AG09309 (cell line): Measurements from ENCODE around the gene CPEB3.
"Not testable (repeated sequence)": the region's sequence is repeated elsewhere in the genome, so short reads cannot be mapped to it uniquely, and the experiment has no call there.

ENCODE experiments used
- DNase-seq: peaks from one replicate; pipeline ENCODE4 v3.0.0-alpha.2; 2010; ENCODE audit warnings: low read depth
- H3K4me3 ChIP-seq: 2 replicates; pipeline ENCODE4 v1.5.1; 2011; ENCODE audit warnings: mild to moderate bottlenecking, low read depth, low read length, moderate library complexity; ENCODE audit not compliant: control insufficient read depth
- TF ChIP-seq, protein P1 (sequence below): IDR thresholded peaks from 2 replicates; pipeline ENCODE4 v1.5.1; 2011; ENCODE audit warnings: mild to moderate bottlenecking, low read depth, low read length, inconsistent platforms; ENCODE audit not compliant: insufficient read depth, control insufficient read depth; ENCODE audit errors: missing control alignments

The CPEB3 gene

DNA sequence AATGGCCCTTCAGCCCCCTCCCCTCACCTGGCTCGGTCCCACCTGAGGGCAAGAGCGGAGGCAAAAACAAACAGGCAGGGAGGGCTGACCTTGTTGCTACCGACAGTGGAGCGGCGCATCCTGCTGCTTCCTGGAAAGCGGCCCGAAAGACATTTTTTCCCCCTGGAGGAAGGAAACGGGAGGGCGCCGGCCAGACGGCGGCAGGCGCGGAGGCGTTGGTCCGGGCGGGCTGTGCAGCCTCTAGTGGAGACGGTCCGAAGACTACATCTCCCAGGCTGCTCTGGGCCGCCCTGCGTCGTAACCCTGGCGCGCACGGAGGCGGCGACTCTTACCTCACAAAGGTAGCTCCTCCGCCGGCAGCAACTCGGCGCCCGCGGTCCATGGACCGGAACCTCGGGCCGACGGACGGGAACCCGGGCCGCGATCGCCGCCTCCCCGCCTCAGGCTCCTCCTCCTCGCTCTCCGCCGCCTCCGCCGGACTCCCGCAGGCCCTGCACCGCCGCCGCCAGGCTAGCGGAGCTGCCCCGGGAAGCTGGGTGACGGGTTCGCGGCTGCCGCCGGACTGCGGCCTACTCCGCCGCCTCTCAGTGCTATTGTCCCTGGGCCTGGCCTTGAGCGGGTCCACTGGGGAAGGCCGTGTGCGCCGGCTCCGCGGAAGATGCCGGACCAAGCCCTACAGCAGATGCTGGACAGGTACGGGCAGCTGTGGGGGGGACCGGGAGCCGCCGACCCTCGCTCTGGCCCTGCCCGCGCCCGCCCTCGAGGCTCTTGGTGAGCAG lies at the start of gene CPEB3, which contains the start of gene MARCHF5:
Gene CPEB3 (minus strand): TSS at position 242 of the 779 bp plus-strand sequence. CDS start 50,728 bp downstream, outside the sequence.
Gene MARCHF5 (plus strand): TSS at position 331 of the 779 bp plus-strand sequence. CDS start 328 bp downstream, at position 659.
- TF ChIP-seq, protein P1, sequence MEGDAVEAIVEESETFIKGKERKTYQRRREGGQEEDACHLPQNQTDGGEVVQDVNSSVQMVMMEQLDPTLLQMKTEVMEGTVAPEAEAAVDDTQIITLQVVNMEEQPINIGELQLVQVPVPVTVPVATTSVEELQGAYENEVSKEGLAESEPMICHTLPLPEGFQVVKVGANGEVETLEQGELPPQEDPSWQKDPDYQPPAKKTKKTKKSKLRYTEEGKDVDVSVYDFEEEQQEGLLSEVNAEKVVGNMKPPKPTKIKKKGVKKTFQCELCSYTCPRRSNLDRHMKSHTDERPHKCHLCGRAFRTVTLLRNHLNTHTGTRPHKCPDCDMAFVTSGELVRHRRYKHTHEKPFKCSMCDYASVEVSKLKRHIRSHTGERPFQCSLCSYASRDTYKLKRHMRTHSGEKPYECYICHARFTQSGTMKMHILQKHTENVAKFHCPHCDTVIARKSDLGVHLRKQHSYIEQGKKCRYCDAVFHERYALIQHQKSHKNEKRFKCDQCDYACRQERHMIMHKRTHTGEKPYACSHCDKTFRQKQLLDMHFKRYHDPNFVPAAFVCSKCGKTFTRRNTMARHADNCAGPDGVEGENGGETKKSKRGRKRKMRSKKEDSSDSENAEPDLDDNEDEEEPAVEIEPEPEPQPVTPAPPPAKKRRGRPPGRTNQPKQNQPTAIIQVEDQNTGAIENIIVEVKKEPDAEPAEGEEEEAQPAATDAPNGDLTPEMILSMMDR = peak; percentile 70
- peak within 1 kb of the TSS; percentile 75 for H3K4me3 ChIP-seq
- peak; percentile 84 for DNase-seq

DNA sequence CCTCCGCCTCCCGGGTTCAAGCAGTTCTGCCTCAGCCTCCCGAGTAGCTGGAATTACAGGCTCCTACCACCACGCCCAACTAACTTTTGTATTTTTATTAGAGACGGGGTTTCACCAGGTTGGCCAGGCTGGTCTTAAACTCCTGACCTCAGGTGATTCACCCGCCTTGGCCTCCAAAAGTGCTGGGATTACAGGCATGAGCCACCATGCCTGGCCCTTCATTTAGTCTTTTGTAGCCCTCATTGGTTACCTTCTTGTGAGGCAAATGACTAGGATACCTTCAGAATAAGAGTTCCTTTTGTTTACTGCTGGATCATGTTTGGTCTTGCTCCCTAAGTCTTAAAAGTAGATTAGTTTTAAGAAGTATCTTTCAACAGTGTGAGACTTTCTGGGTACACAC lies 39.0 kb upstream of the CPEB3 start:
- not testable (repeated sequence) for H3K4me3 ChIP-seq, DNase-seq

DNA sequence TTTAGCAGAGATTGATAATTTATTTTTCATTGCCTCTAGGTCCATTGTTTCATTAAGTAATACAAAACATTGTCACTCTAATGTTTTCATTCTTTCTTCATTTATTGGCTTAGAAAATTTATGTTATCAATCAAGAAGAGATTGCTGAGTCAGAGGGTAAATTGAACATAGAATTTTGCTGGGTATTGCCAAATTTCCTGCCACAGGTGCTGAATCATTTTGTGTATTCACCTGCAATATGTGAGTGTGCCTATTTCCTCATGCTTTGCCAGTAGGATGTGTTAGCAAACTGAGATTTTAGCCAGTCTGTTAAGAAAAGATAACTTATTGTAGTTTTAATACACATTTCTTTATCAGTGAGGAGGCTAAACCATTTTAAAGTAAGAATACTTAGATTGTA lies 38.1 kb upstream of the CPEB3 start:
- DNase-seq = no peak
- no peak overlapping the region for H3K4me3 ChIP-seq
- TF ChIP-seq, protein P1 = no peak

DNA sequence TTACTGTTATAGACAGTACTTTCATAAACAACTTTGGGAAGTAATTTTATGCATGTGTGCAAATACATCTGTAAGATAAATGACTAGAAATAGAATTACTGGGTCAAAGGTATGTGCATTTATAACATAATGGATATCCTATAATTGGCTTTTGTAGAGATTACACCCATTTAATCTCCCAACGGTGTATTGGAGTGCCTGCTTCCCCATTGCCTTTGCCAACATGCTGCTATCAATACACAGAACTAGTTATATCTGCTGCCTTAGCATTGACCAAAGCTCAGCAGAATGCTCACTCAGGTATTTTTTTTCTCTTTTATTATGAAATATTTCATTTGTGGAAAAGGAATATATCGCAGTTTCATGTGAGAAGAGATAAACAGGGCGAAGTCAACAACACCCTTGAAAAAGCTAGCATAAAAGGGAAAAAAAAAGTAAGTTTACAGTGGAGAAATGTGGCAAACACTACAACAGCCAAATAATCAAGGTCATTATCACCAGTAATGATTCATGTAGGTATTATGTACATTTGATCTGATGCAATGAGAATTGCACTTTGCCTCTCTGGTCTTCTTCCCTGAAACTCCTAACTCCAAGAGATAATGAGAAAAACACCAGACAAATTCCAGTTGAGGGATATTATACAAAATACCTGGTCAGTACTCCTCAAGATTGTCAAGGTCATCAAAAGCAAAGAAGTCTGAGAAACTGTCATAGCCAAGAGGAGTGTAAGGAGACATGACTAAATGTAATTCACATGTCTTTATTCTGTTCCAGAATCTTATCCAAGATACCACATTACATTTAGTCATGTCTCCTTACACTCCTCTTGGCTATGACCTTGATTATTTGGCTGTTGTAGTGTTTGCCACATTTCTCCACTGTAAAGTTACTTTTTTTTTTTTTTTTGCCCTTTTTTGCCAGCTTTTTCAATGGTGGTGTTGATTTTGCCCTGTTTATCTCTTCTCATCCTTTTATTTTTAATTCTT lies 36.9 kb upstream of the CPEB3 start:
- no peak overlapping the region for H3K4me3 ChIP-seq
- TF ChIP-seq, protein P1 = no peak
- DNase-seq = no peak

DNA sequence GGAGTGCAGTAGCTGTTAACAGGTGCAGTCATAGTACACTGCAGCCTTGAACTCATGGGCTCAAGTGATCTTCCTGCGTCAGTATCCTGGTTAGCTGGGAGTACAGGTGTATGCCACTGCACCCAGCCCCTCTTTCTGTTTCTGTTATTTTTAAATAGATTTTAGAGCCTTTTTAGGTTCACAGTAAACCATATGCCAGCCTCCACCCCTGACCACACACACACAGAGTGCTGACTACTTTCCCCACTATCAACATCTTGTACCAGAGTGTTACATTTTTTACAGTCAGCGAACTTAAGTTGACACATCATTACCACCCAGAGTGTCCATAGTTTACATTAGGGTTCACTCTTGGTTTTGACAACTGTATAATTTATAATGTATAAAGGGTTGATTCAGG lies 32.2 kb upstream of the CPEB3 start:
- H3K4me3 ChIP-seq = no peak overlapping the region
- DNase-seq = no peak
- TF ChIP-seq, protein P1 = no peak

DNA sequence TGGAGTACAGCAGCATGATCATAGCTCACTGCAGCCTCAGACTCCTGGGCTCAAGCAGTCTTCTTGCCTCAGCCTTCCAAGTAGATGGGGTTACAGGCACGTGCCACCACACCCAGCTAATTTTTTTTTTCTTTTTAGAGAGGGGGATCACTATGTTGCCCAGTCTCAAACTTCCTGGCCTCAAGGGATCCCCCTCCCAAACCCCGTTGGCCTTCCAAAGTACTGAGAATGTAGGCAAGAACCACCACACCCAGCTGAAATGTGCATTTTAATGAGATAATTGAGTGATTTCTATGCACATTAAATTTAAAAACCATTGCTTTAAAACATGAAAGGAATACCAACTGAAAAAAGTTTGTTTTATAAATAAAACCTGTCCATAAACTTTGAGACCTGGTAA lies 25.7 kb upstream of the CPEB3 start:
- H3K4me3 ChIP-seq = no peak overlapping the region
- TF ChIP-seq, protein P1 = no peak
- DNase-seq = no peak
